HUES48 (cell line): ENCODE measurements around the gene TNFSF4.

Source experiments
- H3K27ac ChIP-seq: one replicate; pipeline ENCODE4 v1.7.0; 2013; ENCODE audit warnings: low read depth, low read length, inconsistent platforms
- H3K27me3 ChIP-seq: 2 replicates; pipeline ENCODE4 v1.6.1; 2013; ENCODE audit warnings: mild to moderate bottlenecking, low read length; ENCODE audit not compliant: control insufficient read depth, insufficient read depth
- H3K36me3 ChIP-seq: 2 replicates; pipeline ENCODE4 v1.6.1; 2013; ENCODE audit warnings: low read length; ENCODE audit not compliant: control insufficient read depth, insufficient read depth
- H3K4me1 ChIP-seq: 2 replicates; pipeline ENCODE4 v1.6.1; 2013; ENCODE audit warnings: mild to moderate bottlenecking, low read length; ENCODE audit not compliant: control insufficient read depth, insufficient read depth
- H3K4me3 ChIP-seq: 2 replicates; pipeline ENCODE4 v1.5.1; 2013; ENCODE audit warnings: mild to moderate bottlenecking, low read depth, low read length
- H3K9ac ChIP-seq: 2 replicates; pipeline ENCODE4 v1.6.1; 2013; ENCODE audit warnings: mild to moderate bottlenecking, low read depth, low read length, moderate library complexity
- H3K9me3 ChIP-seq: 2 replicates; pipeline ENCODE4 v1.6.1; 2013; ENCODE audit warnings: low read length; ENCODE audit not compliant: control insufficient read depth, insufficient read depth

Gene TNFSF4

DNA sequence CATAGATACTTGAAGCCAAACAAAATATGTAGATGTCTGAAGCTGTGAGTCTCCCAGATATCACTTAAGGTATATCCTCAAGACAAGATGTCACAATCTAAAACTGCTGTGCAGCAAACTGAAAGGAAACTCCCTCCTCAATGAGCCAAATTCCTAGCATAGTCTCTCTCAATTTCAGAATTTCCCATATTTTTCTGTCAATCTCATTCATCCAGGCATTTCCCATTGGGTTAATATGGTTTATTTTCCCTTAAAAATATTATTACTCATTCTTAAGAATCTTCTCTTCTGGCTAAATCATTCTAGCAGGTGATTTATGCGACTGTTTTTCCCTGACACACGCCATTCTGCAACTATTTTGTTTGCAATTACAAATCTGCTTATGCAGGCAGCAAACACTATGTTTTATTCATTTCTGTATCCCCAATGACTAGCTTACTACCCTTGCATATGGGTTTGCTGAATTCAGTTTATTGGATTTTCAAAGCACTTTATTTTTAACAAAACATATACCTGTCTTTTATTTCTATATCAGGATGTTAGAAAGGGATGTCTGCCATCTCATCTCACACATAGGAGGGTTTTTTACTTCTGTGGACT is 69.9 kb downstream of the TNFSF4 start:
- no peak overlapping the region for H3K27ac ChIP-seq
- no peaks in the 10 kb centered on the region for H3K27me3 ChIP-seq
- no peak overlapping the region for H3K9ac ChIP-seq

GRCh38 chr1:173134800-173135199 is 72.3 kb downstream of the TNFSF4 start:
- Histone ChIP-seq H3K27me3 (no peaks in the 10 kb centered on the region), H3K36me3 (no peaks in the 10 kb centered on the region), H3K4me3 (no peak overlapping the region), H3K9me3 (no peaks in the 10 kb centered on the region), H3K9ac (no peak overlapping the region), H3K4me1 (no peaks in the 10 kb centered on the region), H3K27ac (no peak overlapping the region)

More for the DNA sequence above, 69.9 kb downstream of the TNFSF4 start:
- no peaks in the 10 kb centered on the region for H3K9me3 ChIP-seq
- H3K36me3 ChIP-seq, result no peaks in the 10 kb centered on the region
- H3K4me3 ChIP-seq, result no peak overlapping the region
- no peaks in the 10 kb centered on the region for H3K4me1 ChIP-seq

- H3K4me1 ChIP-seq, result no peaks in the 10 kb centered on the region
- no peak overlapping the region for H3K27ac ChIP-seq
- no peak overlapping the region for H3K4me3 ChIP-seq
- H3K9me3 ChIP-seq, result no peaks in the 10 kb centered on the region
- no peak overlapping the region for H3K9ac ChIP-seq
- no peaks in the 10 kb centered on the region for H3K36me3 ChIP-seq
- H3K27me3 ChIP-seq, result no peaks in the 10 kb centered on the region
Measured at GRCh38 chr1:173134029-173134428, 73.1 kb downstream of the TNFSF4 start.
